ENCODE data around the gene STK10.

- TF ChIP-seq CTCF (IDR thresholded peaks at IDR 0.05), result no peak
- TF ChIP-seq POLR2A (IDR thresholded peaks at IDR 0.05), result no peak
These were observed 17.7 kb downstream of the STK10 start for GRCh38 chr5:172170251-172170701.

All from body of pancreas (tissue), 4 donors.